ENCODE results near the gene TRPM2. TPM values are rescaled to one million over a fixed set of nuclear protein-coding genes. Genes with fewer than 3 reads are reported as not detected.
A peak's percentile ranks its signal among the peaks of the same experiment; 100 is the strongest.

Gene TRPM2
- total and polyA plus RNA-seq, 4 experiments from 2014 or later = 0.37 to 1.7 (median 1.3) TPM; not detected in 1

- CTCF ChIA-PET (ENCODE audit: partially characterized antibody) = no interaction called here
- Histone ChIP-seq H3K36me3 (ENCODE audit: insufficient read depth, low read length) (no peaks in the 10 kb centered on the region), H3K4me1 (ENCODE audit: insufficient read depth, low read length) (peaks cover 13% of the 10 kb centered on the region), H3K27me3 (ENCODE audit: insufficient read depth, low read length) (no peaks in the 10 kb centered on the region), H3K27ac (ENCODE audit: low read depth, low read length) (no peak overlapping the region), H3K4me3 (ENCODE audit: low read length in 2 of 2) (peak overlapping the region; percentile 11 to 55), H3K9me3 (ENCODE audit: control insufficient read depth in 1 of 2, low read length in 2 of 2) (no peaks in the 10 kb centered on the region)
- POLR2A ChIA-PET (ENCODE audit: partially characterized antibody) = interaction anchor here (1.3 kb wide), 1 partner anchor 117 kb away, joined by 4 read pairs; the partner anchor contains the start of gene CFAP410
- H3K4me3 Mint-ChIP-seq = peak overlapping the region; percentile 65 to 86 (median 76)
- no peak overlapping the region for H3K27ac Mint-ChIP-seq
- no peaks in the 10 kb centered on the region for H3K36me3 Mint-ChIP-seq
- peaks cover 0 to 18% (median 7%) of the 10 kb centered on the region in 4 donors for H3K4me1 Mint-ChIP-seq
- H3K9me3 Mint-ChIP-seq = peaks cover 0 to 19% (median 1%) of the 10 kb centered on the region in 8 donors
- peak in 2 of 5 donors; percentile 32 to 57 for DNase-seq
- peaks cover 1 to 2% of the 10 kb centered on the region in 2 donors for H3K27me3 Mint-ChIP-seq
- intact Hi-C loops (cut with micrococcal nuclease) = loop anchor here (1.0 kb wide), 1 partner anchor 116 kb away; the partner anchor contains the start of gene CFAP410
These were observed 102.2 kb downstream of the TRPM2 start for GRCh38 chr21:44455524-44456213.

DNA sequence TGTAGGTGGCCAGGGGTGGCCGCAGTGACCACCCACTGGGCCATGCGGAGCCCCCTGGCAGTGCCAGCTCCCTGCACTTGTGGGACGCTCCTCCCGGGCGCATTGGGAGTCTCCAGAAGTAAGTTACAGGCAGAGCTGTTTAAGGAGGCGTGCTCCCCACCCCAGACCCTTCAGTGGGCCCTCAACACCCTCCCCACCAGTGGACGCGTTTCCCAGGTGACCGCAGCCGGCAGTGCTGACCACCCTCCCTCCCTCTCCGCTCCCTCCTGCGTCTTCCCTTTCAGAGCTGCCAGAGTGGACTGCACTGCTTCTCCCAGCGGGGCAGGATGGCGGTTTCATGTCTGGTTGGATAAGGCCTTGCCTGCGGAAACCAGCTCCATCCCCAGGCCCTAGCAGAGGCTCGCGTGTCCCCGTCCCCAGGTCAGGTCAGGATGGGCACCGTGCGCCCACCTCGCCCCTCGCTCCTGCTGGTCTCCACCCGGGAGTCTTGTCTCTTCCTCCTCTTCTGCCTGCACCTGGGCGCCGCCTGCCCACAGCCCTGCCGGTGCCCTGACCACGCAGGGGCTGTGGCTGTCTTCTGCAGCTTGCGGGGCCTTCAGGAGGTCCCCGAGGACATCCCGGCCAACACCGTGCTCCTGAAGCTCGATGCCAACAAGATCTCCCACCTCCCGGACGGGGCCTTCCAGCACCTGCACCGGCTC, 102.9 kb downstream of the TRPM2 start:
- H3K27me3 Mint-ChIP-seq = peaks cover 0 to 2% of the 10 kb centered on the region in 2 donors
- Histone ChIP-seq H3K4me1 (ENCODE audit: insufficient read depth, low read length) (peaks cover 13% of the 10 kb centered on the region), H3K27me3 (ENCODE audit: insufficient read depth, low read length) (no peaks in the 10 kb centered on the region), H3K27ac (ENCODE audit: low read depth, low read length) (no peak overlapping the region), H3K9me3 (ENCODE audit: control insufficient read depth in 1 of 2, low read length in 2 of 2) (no peaks in the 10 kb centered on the region), H3K36me3 (ENCODE audit: insufficient read depth, low read length) (no peaks in the 10 kb centered on the region), H3K4me3 (ENCODE audit: low read length in 2 of 2) (peak overlapping the region in 1 of 2 donors; percentile 55)
- H3K4me1 Mint-ChIP-seq = peaks cover 0 to 18% (median 7%) of the 10 kb centered on the region in 4 donors
- peaks cover 0 to 19% (median 1%) of the 10 kb centered on the region in 8 donors for H3K9me3 Mint-ChIP-seq
- H3K4me3 Mint-ChIP-seq = peak overlapping the region in 4 of 8 donors; percentile 47 to 64 (median 60)
- POLR2A ChIA-PET (ENCODE audit: partially characterized antibody) = interaction anchor here (1.3 kb wide), 1 partner anchor 117 kb away, joined by 4 read pairs; the partner anchor contains the start of gene CFAP410
- H3K36me3 Mint-ChIP-seq = no peaks in the 10 kb centered on the region
- no peak overlapping the region for H3K27ac Mint-ChIP-seq
- CTCF ChIA-PET (ENCODE audit: partially characterized antibody) = no interaction called here
- DNase-seq = no peak
- intact Hi-C loops (cut with micrococcal nuclease) = no loop called here

DNA sequence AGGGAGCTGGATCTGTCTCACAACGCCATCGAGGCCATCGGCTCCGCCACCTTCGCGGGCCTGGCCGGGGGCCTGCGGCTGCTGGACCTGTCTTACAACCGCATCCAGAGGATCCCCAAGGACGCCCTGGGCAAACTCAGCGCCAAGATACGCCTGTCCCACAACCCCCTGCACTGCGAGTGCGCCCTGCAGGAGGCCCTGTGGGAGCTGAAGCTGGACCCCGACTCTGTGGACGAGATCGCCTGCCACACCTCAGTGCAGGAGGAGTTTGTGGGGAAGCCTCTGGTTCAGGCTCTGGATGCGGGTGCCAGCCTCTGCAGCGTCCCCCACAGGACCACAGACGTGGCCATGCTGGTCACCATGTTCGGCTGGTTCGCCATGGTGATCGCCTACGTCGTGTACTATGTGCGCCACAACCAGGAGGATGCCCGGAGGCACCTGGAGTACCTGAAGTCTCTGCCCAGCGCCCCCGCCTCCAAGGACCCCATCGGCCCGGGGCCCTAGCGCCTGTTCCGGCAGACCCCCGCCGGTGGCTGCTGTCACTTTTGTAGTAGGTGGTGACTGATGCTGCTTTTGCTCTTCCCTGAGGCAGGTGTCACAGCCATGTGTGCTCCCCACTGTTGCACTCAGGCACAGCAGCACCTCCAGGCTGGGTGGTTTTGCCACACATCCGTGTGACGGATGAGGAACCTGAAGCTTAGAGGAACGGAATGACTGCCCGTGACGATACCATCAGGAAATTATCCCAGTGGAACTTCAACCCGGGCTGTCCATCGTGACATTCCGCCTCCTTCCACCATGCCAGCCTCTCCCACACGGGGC, 103.7 kb downstream of the TRPM2 start:
- H3K36me3 Mint-ChIP-seq = no peaks in the 10 kb centered on the region
- Histone ChIP-seq H3K27me3 (ENCODE audit: insufficient read depth, low read length) (no peaks in the 10 kb centered on the region), H3K4me3 (ENCODE audit: low read length in 2 of 2) (no peak overlapping the region), H3K9me3 (ENCODE audit: control insufficient read depth in 1 of 2, low read length in 2 of 2) (no peaks in the 10 kb centered on the region), H3K4me1 (ENCODE audit: insufficient read depth, low read length) (peaks cover 13% of the 10 kb centered on the region), H3K36me3 (ENCODE audit: insufficient read depth, low read length) (no peaks in the 10 kb centered on the region), H3K27ac (ENCODE audit: low read depth, low read length) (no peak overlapping the region)
- no peak overlapping the region for H3K27ac Mint-ChIP-seq
- ChIA-PET POLR2A (ENCODE audit: partially characterized antibody) (interaction anchor here (1.3 kb wide), 1 partner anchor 118 kb away, joined by 4 read pairs; the partner anchor contains the start of gene CFAP410), CTCF (ENCODE audit: partially characterized antibody) (no interaction called here)
- peaks cover 0 to 15% (median 1%) of the 10 kb centered on the region in 8 donors for H3K9me3 Mint-ChIP-seq
- intact Hi-C loops (cut with micrococcal nuclease) = no loop called here
- DNase-seq = no peak
- H3K4me1 Mint-ChIP-seq = peaks cover 0 to 18% (median 7%) of the 10 kb centered on the region in 4 donors
- H3K4me3 Mint-ChIP-seq = peak overlapping the region in 4 of 8 donors; percentile 1 to 62 (median 12)
- no peaks in the 10 kb centered on the region for H3K27me3 Mint-ChIP-seq

DNA sequence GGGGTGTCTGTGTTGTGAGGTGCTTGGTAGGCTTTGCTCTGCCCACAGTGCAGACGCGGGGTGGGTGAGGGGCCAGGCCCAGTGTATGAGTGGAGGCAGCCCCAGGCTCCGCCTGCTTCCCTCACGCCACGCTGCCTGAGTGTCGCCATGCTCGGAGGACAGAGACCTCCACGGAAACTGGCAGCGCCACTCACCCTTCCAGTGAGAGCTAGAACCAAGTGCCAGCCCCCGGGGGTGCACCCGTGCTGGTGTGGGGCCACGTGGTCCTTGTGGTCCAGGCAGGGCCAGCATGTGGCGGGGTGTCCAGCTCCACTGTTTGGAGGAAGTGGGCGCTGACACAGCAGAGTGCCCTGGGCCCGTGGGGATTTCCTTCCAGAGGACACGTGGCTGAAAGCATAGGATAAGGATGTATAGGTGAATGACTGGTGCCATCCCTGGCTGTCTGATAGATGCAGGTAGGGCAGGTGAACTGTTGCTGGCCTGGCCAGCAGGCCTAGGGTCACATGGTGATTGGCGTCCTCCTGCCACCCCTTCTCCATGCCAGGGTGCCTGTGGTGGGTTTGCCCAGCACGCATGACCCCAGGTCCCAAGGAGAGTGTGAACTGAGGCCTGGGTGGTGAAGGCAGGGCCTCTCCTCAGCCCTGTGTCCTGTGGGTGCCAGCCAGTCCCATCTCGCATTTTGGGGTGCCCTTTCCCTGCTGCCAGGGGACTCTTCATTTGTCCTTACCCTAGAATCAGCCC, 105.7 kb downstream of the TRPM2 start:
- no peaks in the 10 kb centered on the region for H3K27me3 ChIP-seq (ENCODE audit: insufficient read depth, low read length)
- Mint-ChIP-seq H3K36me3 (no peaks in the 10 kb centered on the region), H3K4me3 (no peak overlapping the region), H3K4me1 (peaks cover 0 to 17% (median 6%) of the 10 kb centered on the region in 4 donors), H3K27me3 (no peaks in the 10 kb centered on the region), H3K9me3 (peaks cover 0 to 6% (median 0%) of the 10 kb centered on the region in 8 donors), H3K27ac (peak overlapping the region in 1 of 7 donors; percentile 46)
- H3K27ac ChIP-seq (ENCODE audit: low read depth, low read length) = no peak overlapping the region
- H3K4me1 ChIP-seq (ENCODE audit: insufficient read depth, low read length) = peaks cover 13% of the 10 kb centered on the region
- no peak overlapping the region for H3K4me3 ChIP-seq (ENCODE audit: low read length in 2 of 2)
- H3K9me3 ChIP-seq (ENCODE audit: control insufficient read depth in 1 of 2, low read length in 2 of 2) = no peaks in the 10 kb centered on the region
- DNase-seq = no peak
- ChIA-PET CTCF (ENCODE audit: partially characterized antibody) (no interaction called here), POLR2A (ENCODE audit: partially characterized antibody) (no interaction called here)
- H3K36me3 ChIP-seq (ENCODE audit: insufficient read depth, low read length) = no peaks in the 10 kb centered on the region
- intact Hi-C loops (cut with micrococcal nuclease) = no loop called here

DNA sequence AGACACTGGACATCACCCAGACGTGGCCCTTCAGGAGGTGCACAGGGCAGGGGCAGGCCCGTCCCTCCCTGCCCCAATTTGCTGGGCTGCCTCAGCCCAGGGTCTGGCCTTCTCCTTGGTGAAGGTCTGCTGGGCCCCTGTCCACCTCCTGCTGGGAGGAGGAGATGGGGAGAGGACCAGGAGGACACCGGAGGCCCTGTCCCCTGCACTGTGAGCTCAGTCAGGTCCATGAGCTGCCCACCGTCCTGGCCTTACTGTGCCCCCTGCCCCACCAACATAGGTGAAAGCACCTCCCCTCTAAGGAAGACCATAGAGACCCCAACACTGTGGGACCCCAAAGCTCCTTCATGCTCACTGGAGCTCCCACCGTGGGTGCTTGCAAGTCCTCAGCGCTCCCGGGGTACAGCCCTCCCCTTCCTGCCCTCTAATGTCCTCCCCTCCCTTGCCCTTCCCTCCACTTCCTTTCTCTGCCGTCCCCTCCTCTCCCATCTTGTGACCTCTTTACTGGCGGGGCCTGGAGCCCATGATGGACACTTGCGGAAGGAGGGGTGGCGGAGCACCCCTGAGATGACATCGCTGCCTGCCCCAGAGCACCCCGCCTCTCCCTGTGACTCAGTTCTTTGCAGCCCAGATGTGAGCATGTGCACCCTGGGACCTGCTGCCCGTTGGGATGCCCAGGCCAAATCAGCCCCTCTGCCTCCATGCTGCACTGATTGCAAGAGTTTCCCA, 106.5 kb downstream of the TRPM2 start:
- Histone ChIP-seq H3K4me3 (ENCODE audit: low read length in 2 of 2) (no peak overlapping the region), H3K4me1 (ENCODE audit: insufficient read depth, low read length) (peaks cover 9% of the 10 kb centered on the region), H3K36me3 (ENCODE audit: insufficient read depth, low read length) (no peaks in the 10 kb centered on the region), H3K27me3 (ENCODE audit: insufficient read depth, low read length) (no peaks in the 10 kb centered on the region), H3K9me3 (ENCODE audit: control insufficient read depth in 1 of 2, low read length in 2 of 2) (no peaks in the 10 kb centered on the region), H3K27ac (ENCODE audit: low read depth, low read length) (no peak overlapping the region)
- Mint-ChIP-seq H3K9me3 (no peaks in the 10 kb centered on the region), H3K4me3 (no peak overlapping the region), H3K4me1 (peaks cover 0 to 10% (median 1%) of the 10 kb centered on the region in 4 donors), H3K27ac (peak overlapping the region in 1 of 7 donors; percentile 46), H3K27me3 (no peaks in the 10 kb centered on the region), H3K36me3 (no peaks in the 10 kb centered on the region)
- no peak for DNase-seq
- POLR2A ChIA-PET (ENCODE audit: partially characterized antibody) = no interaction called here
- intact Hi-C loops (cut with micrococcal nuclease) = no loop called here
- CTCF ChIA-PET (ENCODE audit: partially characterized antibody) = no interaction called here

GRCh38 chr21:44460441-44460755, 107.0 kb downstream of the TRPM2 start:
- no peak overlapping the region for H3K4me3 ChIP-seq (ENCODE audit: low read length in 2 of 2)
- DNase-seq = no peak
- peaks cover 8% of the 10 kb centered on the region for H3K4me1 ChIP-seq (ENCODE audit: insufficient read depth, low read length)
- H3K4me3 Mint-ChIP-seq = no peak overlapping the region
- no peaks in the 10 kb centered on the region for H3K27me3 Mint-ChIP-seq
- H3K9me3 ChIP-seq (ENCODE audit: control insufficient read depth in 1 of 2, low read length in 2 of 2) = no peaks in the 10 kb centered on the region
- H3K4me1 Mint-ChIP-seq = peaks cover 0 to 10% (median 0%) of the 10 kb centered on the region in 4 donors
- no peak overlapping the region for H3K27ac Mint-ChIP-seq
- intact Hi-C loops (cut with micrococcal nuclease) = no loop called here
- H3K27me3 ChIP-seq (ENCODE audit: insufficient read depth, low read length) = no peaks in the 10 kb centered on the region
- no peaks in the 10 kb centered on the region for H3K9me3 Mint-ChIP-seq
- ChIA-PET POLR2A (ENCODE audit: partially characterized antibody) (no interaction called here), CTCF (ENCODE audit: partially characterized antibody) (no interaction called here)
- H3K36me3 ChIP-seq (ENCODE audit: insufficient read depth, low read length) = no peaks in the 10 kb centered on the region
- H3K27ac ChIP-seq (ENCODE audit: low read depth, low read length) = no peak overlapping the region
- H3K36me3 Mint-ChIP-seq = no peaks in the 10 kb centered on the region
